GM19025 (cell line): Measurements from ENCODE around the gene LEMD3.

Experiments
- ATAC-seq: cut with Tn5 transposase; IDR thresholded peaks from one replicate; pipeline ENCODE4 v1.9.1; 2021; ENCODE audit warnings: mild to moderate bottlenecking, low read depth, moderate library complexity; ENCODE audit not compliant: unreplicated experiment

The LEMD3 gene

GRCh38 chr12:65204886-65205525 lies 35.6 kb downstream of the LEMD3 start:
- no peak for ATAC-seq

GRCh38 chr12:65205886-65206285 lies 36.5 kb downstream of the LEMD3 start:
- no peak for ATAC-seq

- ATAC-seq: no peak
These were observed 38.7 kb downstream of the LEMD3 start for GRCh38 chr12:65208125-65208524.

- ATAC-seq: no peak
These were observed 39.7 kb downstream of the LEMD3 start for GRCh38 chr12:65208964-65209654.

- no peak for ATAC-seq
These were observed 40.3 kb downstream of the LEMD3 start for GRCh38 chr12:65209655-65210043.

GRCh38 chr12:65217086-65217485 lies 47.7 kb downstream of the LEMD3 start:
- no peak for ATAC-seq

GRCh38 chr12:65220761-65221160 lies 51.4 kb downstream of the LEMD3 start:
- no peak for ATAC-seq

GRCh38 chr12:65229441-65229840 lies 60.1 kb downstream of the LEMD3 start:
- ATAC-seq: no peak

- ATAC-seq: no peak
These were observed 63.2 kb downstream of the LEMD3 start for GRCh38 chr12:65232476-65233077.

- no peak for ATAC-seq
These were observed 67.8 kb downstream of the LEMD3 start for GRCh38 chr12:65237153-65237552.

- ATAC-seq: no peak
These were observed 69.2 kb downstream of the LEMD3 start for GRCh38 chr12:65238609-65239008.

GRCh38 chr12:65248656-65249633 lies 79.6 kb downstream of the LEMD3 start:
- ATAC-seq: no peak

GRCh38 chr12:65252515-65252914 lies 83.1 kb downstream of the LEMD3 start:
- ATAC-seq: no peak

- no peak for ATAC-seq
These were observed 88.6 kb downstream of the LEMD3 start for GRCh38 chr12:65257986-65258385.

GRCh38 chr12:65259501-65259900 lies 90.1 kb downstream of the LEMD3 start:
- ATAC-seq: no peak

GRCh38 chr12:65263777-65264176 lies 94.4 kb downstream of the LEMD3 start:
- ATAC-seq: no peak

GRCh38 chr12:65266408-65266807 lies 97.0 kb downstream of the LEMD3 start:
- no peak for ATAC-seq

GRCh38 chr12:65269603-65270002 lies 100.2 kb downstream of the LEMD3 start:
- ATAC-seq: no peak

GRCh38 chr12:65274602-65275272 lies 105.4 kb downstream of the LEMD3 start:
- no peak for ATAC-seq

GRCh38 chr12:65275627-65276026 lies 106.2 kb downstream of the LEMD3 start:
- ATAC-seq: no peak
